HepG2 (cell line): Measurements from ENCODE around the gene RBBP9. TPM values are rescaled to one million over a fixed set of nuclear protein-coding genes. Genes with fewer than 3 reads are reported as not detected.
A peak's percentile ranks its signal among the peaks of the same experiment; 100 is the strongest.

Experiments used
- ARNT2 ChIP-seq: sonication (generic); formaldehyde crosslinking; IDR thresholded peaks from 2 replicates; pipeline ENCODE4 v1.8.0; 2022; ENCODE audit warnings: mild to moderate bottlenecking, low read depth, missing genetic modification reagents, moderate library complexity
- CAMTA2 ChIP-seq: sonication (generic); formaldehyde crosslinking; IDR thresholded peaks from 2 replicates; pipeline ENCODE4 v1.4.0; 2020; ENCODE audit warnings: mild to moderate bottlenecking, missing genetic modification reagents, borderline replicate concordance
- DPF2 ChIP-seq: sonication (generic); formaldehyde crosslinking; IDR thresholded peaks from 2 replicates; pipeline ENCODE4 v1.4.0; 2020; ENCODE audit warnings: mild to moderate bottlenecking, low read depth, missing genetic modification reagents, borderline replicate concordance
- FLYWCH1 ChIP-seq: sonication (generic); formaldehyde crosslinking; IDR thresholded peaks from 2 replicates; pipeline ENCODE4 v1.8.1; 2023; ENCODE audit warnings: mild to moderate bottlenecking, missing genetic modification reagents
- FOXO1 ChIP-seq: sonication (generic); formaldehyde crosslinking; IDR thresholded peaks from 2 replicates; pipeline ENCODE4 v1.4.0; 2020; ENCODE audit warnings: missing genetic modification reagents
- KMT2A ChIP-seq: sonication (generic); formaldehyde crosslinking; IDR thresholded peaks from 2 replicates; pipeline ENCODE4 v1.4.0; 2020; ENCODE audit warnings: missing genetic modification reagents
- NR1H2 ChIP-seq: sonication (generic); formaldehyde crosslinking; IDR thresholded peaks from 2 replicates; pipeline ENCODE4 v1.8.1; 2022; ENCODE audit warnings: low read depth, missing genetic modification reagents, borderline replicate concordance
- POLR2G ChIP-seq: fragments of 200-400 bp; formaldehyde crosslinking; IDR thresholded peaks from 2 replicates; pipeline ENCODE4 v1.6.1; 2018; ENCODE audit warnings: mild to moderate bottlenecking, low read depth, low read length, moderate library complexity
- RBAK ChIP-seq: sonication (generic); formaldehyde crosslinking; IDR thresholded peaks from 2 replicates; pipeline ENCODE4 v1.5.1; 2020; ENCODE audit warnings: mild to moderate bottlenecking, missing genetic modification reagents
- RBFOX2 ChIP-seq: fragments of 200-400 bp; formaldehyde crosslinking; IDR thresholded peaks from 2 replicates; pipeline ENCODE4 v1.6.1; 2017; ENCODE audit warnings: low read depth, mild to moderate bottlenecking, low read length
- ZFX ChIP-seq: sonication (generic); formaldehyde crosslinking; IDR thresholded peaks from 2 replicates; pipeline ENCODE4 v1.4.0; 2020; ENCODE audit warnings: mild to moderate bottlenecking, low read depth, missing genetic modification reagents, moderate library complexity
- ZNF776 ChIP-seq: sonication (generic); formaldehyde crosslinking; IDR thresholded peaks from 2 replicates; pipeline ENCODE4 v1.4.0; 2020; ENCODE audit warnings: mild to moderate bottlenecking, missing genetic modification reagents
- ZNF839 ChIP-seq: sonication (generic); formaldehyde crosslinking; IDR thresholded peaks from 2 replicates; pipeline ENCODE4 v1.4.0; 2020; ENCODE audit warnings: missing genetic modification reagents, mild to moderate bottlenecking, borderline replicate concordance
- ZSCAN9 ChIP-seq: IDR thresholded peaks from 2 replicates; pipeline ENCODE4 v1.6.1; 2016; ENCODE audit warnings: borderline replicate concordance
- polyA plus RNA-seq, 8 experiments: library from polyadenylated mRNA; depleted of rRNA in 3 of 8; stranded (reverse) in 7 of 8; unstranded in 1 of 8; fragments of >200 nt; fragmentation: Illumina TruSeq in 4 of 8; extraction: Trizol in 4 of 8; gene quantifications; 2 replicates each; pipeline versions ENCODE4 v1.2.1 to v1.2.3, GENCODE V29; 2011 to 2016; ENCODE audit warnings: low read depth in 4 of 8, missing spikeins in 1 of 8, mixed read lengths in 1 of 8; ENCODE audit not compliant: insufficient read depth in 1 of 8
- total RNA-seq, 5 experiments: library from RNA; depleted of rRNA; stranded (reverse); fragments of >200 nt; fragmentation: Illumina TruSeq; extraction: Trizol; gene quantifications; 2 replicates each; pipeline ENCODE4 v1.2.3, GENCODE V29; 2016; ENCODE audit warnings: low read depth in 1 of 5
- TF ChIP-seq, protein P1 (sequence below): sonication (generic); formaldehyde crosslinking; IDR thresholded peaks from 2 replicates; pipeline ENCODE4 v1.5.0; 2020; ENCODE audit warnings: mild to moderate bottlenecking, missing genetic modification reagents, borderline replicate concordance
- TF ChIP-seq, protein P2 (sequence below): sonication (generic); formaldehyde crosslinking; IDR thresholded peaks from 2 replicates; pipeline ENCODE4 v1.4.0; 2020; ENCODE audit warnings: missing genetic modification reagents
- TF ChIP-seq, protein P3 (sequence below), 2 experiments: sonication (generic) in 1 of 2; formaldehyde crosslinking in 1 of 2; IDR thresholded peaks; 2 replicates each; pipeline versions ENCODE4 v1.5.1 to v1.6.1; 2011 to 2020; ENCODE audit warnings: borderline replicate concordance in 1 of 2, low read depth in 1 of 2, low read length in 1 of 2, mild to moderate bottlenecking in 1 of 2, missing genetic modification reagents in 1 of 2, moderate library complexity in 1 of 2
- TF ChIP-seq, protein P4 (sequence below): sonication (generic); formaldehyde crosslinking; IDR thresholded peaks from 2 replicates; pipeline ENCODE4 v1.5.0; 2020; ENCODE audit warnings: missing genetic modification reagents

Gene RBBP9
- total and polyA plus RNA-seq, 2 of the 13 experiments (the other 11 are each of a cell fraction or from before 2014, with no cell fraction given): 28.0 to 56.3 TPM

DNA sequence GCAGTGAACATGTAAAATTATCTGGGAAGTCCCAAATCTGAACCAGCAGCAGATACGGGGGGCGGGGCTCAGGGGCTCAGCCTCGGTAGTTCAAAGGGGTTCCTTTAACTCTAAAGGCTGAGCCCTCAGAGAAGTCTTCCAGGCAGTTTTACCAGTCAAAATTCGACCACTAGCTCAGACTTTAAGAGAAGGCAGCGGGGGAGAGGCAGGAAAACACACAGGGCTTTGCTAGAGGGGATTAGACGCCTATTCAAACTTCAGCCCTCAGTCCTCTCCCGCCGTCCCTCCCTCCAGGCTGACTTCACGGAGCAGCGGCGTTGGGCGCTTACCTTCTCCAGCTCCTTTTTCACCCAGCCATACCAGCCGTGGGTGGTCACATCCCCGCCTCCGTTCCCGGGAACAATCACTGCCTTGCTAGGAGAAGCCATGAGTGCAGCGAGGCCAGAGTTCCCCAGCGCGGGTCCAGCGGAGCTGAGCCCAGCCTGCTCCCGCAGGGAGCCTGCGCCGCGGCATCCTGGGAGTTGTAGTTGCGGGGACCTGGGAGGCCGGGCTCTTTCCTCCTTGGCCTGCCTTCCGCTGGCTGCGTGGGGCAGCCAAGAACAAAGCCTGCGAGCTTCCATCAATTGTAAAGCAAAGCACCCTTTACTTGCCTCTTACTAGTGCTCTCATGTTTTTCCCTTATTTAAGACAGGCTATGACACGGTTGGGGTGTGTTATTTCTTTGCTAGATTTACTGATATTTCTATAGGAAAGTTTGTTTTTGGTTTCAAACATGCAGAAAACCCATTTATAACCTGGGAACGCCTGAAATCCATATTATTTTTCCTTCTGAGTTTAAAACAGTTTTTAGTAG, at the start of gene RBBP9 (continued):
- TF ChIP-seq FLYWCH1 (CRISPR knock-in tag) (no peak), ZSCAN9 (CRISPR knock-in tag) (peak; percentile 47; the same call in 1 of the 2 replicates), FOXO1 (CRISPR knock-in tag) (peak; percentile 43; the same call in 1 of the 2 replicates), NR1H2 (no peak), POLR2G (peak; percentile 97), RBAK (CRISPR knock-in tag) (0 out of 2 replicates have a peak, but pooled peaks have one; percentile 51), ARNT2 (CRISPR knock-in tag) (peak; percentile 71; the same call in 1 of the 2 replicates), KMT2A (peak; percentile 90), ZNF776 (CRISPR knock-in tag) (peak; percentile 78; the same call in 1 of the 2 replicates), ZNF839 (CRISPR knock-in tag) (peak; percentile 93; the same call in 1 of the 2 replicates), DPF2 (no peak), RBFOX2 (peak; percentile 94), CAMTA2 (CRISPR knock-in tag) (peak; percentile 82; the same call in 1 of the 2 replicates), ZFX (CRISPR knock-in tag) (peak; percentile 98)
- TF ChIP-seq, protein P1, sequence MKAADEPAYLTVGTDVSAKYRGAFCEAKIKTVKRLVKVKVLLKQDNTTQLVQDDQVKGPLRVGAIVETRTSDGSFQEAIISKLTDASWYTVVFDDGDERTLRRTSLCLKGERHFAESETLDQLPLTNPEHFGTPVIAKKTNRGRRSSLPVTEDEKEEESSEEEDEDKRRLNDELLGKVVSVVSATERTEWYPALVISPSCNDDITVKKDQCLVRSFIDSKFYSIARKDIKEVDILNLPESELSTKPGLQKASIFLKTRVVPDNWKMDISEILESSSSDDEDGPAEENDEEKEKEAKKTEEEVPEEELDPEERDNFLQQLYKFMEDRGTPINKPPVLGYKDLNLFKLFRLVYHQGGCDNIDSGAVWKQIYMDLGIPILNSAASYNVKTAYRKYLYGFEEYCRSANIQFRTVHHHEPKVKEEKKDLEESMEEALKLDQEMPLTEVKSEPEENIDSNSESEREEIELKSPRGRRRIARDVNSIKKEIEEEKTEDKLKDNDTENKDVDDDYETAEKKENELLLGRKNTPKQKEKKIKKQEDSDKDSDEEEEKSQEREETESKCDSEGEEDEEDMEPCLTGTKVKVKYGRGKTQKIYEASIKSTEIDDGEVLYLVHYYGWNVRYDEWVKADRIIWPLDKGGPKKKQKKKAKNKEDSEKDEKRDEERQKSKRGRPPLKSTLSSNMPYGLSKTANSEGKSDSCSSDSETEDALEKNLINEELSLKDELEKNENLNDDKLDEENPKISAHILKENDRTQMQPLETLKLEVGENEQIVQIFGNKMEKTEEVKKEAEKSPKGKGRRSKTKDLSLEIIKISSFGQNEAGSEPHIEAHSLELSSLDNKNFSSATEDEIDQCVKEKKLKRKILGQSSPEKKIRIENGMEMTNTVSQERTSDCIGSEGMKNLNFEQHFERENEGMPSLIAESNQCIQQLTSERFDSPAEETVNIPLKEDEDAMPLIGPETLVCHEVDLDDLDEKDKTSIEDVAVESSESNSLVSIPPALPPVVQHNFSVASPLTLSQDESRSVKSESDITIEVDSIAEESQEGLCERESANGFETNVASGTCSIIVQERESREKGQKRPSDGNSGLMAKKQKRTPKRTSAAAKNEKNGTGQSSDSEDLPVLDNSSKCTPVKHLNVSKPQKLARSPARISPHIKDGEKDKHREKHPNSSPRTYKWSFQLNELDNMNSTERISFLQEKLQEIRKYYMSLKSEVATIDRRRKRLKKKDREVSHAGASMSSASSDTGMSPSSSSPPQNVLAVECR (CRISPR knock-in tag): peak; percentile 97
- TF ChIP-seq, protein P2, sequence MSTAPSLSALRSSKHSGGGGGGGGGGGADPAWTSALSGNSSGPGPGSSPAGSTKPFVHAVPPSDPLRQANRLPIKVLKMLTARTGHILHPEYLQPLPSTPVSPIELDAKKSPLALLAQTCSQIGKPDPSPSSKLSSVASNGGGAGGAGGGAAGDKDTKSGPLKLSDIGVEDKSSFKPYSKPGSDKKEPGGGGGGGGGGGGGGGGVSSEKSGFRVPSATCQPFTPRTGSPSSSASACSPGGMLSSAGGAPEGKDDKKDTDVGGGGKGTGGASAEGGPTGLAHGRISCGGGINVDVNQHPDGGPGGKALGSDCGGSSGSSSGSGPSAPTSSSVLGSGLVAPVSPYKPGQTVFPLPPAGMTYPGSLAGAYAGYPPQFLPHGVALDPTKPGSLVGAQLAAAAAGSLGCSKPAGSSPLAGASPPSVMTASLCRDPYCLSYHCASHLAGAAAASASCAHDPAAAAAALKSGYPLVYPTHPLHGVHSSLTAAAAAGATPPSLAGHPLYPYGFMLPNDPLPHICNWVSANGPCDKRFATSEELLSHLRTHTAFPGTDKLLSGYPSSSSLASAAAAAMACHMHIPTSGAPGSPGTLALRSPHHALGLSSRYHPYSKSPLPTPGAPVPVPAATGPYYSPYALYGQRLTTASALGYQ (CRISPR knock-in tag): peak; percentile 75
- TF ChIP-seq, protein P3, sequence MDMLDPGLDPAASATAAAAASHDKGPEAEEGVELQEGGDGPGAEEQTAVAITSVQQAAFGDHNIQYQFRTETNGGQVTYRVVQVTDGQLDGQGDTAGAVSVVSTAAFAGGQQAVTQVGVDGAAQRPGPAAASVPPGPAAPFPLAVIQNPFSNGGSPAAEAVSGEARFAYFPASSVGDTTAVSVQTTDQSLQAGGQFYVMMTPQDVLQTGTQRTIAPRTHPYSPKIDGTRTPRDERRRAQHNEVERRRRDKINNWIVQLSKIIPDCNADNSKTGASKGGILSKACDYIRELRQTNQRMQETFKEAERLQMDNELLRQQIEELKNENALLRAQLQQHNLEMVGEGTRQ (IDR thresholded peaks at IDR 0.05; ENCODE audit: low read depth, low read length): no peak
- TF ChIP-seq, protein P3 (CRISPR knock-in tag; IDR thresholded peaks at IDR 0.05; ENCODE audit: borderline replicate concordance): no peak
- TF ChIP-seq, protein P4, sequence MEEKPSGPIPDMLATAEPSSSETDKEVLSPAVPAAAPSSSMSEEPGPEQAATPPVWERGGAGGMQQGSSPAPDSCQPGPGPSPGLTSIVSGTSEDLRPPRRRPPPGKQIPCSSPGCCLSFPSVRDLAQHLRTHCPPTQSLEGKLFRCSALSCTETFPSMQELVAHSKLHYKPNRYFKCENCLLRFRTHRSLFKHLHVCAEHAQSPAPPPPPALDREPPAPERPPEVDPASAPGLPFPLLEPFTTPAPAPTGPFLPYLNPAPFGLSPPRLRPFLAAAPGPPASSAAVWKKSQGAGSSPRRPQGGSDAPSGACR: peak; percentile 41; the same call in 1 of the 2 replicates
